RWPE2 (cell line): ENCODE results near the gene ITPKB.

Source experiments
- ATAC-seq: fragments of 200-7000 bp; cut with Tn5 transposase; 3 replicates; pipeline ENCODE4 v1.9.1; 2021; ENCODE audit warnings: low read depth
- DNase-seq: peaks from one replicate; pipeline ENCODE4 v3.0.0-alpha.2; 2020; ENCODE audit warnings: low spot score
- H3K27ac ChIP-seq: fragments of 450-650 bp; 2 replicates; pipeline ENCODE4 v1.5.1; 2017; ENCODE audit warnings: mild to moderate bottlenecking; ENCODE audit not compliant: poor library complexity, severe bottlenecking
- H3K27me3 ChIP-seq: fragments of 250-450 bp; sonication (Bioruptor Pico); 2 replicates; pipeline ENCODE4 v1.5.1; 2021; ENCODE audit warnings: mild to moderate bottlenecking, moderate library complexity; ENCODE audit not compliant: insufficient read depth, poor library complexity, severe bottlenecking
- H3K36me3 ChIP-seq: fragments of 250-450 bp; sonication (Bioruptor Pico); 2 replicates; pipeline ENCODE4 v1.5.1; 2020; ENCODE audit warnings: low read depth, mild to moderate bottlenecking, moderate library complexity
- H3K4me1 ChIP-seq: fragments of 250-450 bp; sonication (Bioruptor Pico); 2 replicates; pipeline ENCODE4 v1.5.1; 2021; ENCODE audit warnings: mild to moderate bottlenecking, moderate library complexity; ENCODE audit not compliant: insufficient read depth, poor library complexity, severe bottlenecking
- H3K4me3 ChIP-seq: fragments of 250-450 bp; sonication (Bioruptor Pico); 2 replicates; pipeline ENCODE4 v1.5.1; 2021; ENCODE audit warnings: mild to moderate bottlenecking, moderate library complexity; ENCODE audit not compliant: severe bottlenecking
- H3K9me3 ChIP-seq: fragments of 250-450 bp; sonication (Bioruptor Pico); 2 replicates; pipeline ENCODE4 v1.5.1; 2021; ENCODE audit warnings: mild to moderate bottlenecking, moderate library complexity; ENCODE audit not compliant: severe bottlenecking
- TF ChIP-seq, protein P1 (sequence below): fragments of 450-650 bp; IDR thresholded peaks from one replicate; pipeline ENCODE4 v1.5.1; 2017; ENCODE audit warnings: mild to moderate bottlenecking, moderate library complexity; ENCODE audit not compliant: poor library complexity, severe bottlenecking

Gene ITPKB

DNA sequence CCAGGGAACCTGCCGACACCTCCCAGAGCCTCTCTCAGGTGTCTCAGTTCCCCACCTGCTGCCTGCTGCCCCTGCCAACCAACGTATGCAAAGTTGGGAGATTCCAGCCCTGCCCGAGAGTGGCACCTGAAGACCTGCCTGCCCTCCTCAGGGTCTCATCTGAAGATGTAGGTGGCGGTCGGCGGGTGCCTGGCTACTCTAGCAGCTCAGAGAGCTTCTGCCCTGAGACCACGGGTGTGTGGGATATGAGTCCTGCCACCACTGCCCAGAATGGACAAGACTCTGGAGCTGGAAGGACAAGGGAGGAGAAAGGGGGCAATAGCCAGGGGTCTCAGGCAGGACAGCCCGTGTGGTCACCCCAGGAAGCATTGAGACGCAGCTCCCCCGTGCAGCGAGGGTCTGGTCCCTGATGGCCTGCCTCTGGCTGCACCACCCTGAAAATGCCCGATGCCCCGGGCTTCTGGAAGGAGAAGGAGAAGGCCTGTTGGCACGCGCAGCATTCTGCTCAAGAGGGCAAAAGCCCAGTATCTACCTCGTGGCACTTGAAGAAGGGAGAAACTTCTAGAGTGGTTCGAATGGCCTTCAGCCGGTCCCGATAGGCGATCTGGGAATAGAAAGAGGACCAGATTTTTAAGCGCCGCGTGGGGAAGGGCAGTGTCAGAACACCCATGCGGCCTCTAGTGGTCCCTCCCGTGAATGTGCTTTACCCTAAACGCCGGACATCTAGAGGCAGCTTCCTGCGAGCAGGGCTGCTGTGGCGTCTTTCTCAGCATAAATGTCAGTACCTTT lies 101.7 kb downstream of the ITPKB start:
- TF ChIP-seq, protein P1, sequence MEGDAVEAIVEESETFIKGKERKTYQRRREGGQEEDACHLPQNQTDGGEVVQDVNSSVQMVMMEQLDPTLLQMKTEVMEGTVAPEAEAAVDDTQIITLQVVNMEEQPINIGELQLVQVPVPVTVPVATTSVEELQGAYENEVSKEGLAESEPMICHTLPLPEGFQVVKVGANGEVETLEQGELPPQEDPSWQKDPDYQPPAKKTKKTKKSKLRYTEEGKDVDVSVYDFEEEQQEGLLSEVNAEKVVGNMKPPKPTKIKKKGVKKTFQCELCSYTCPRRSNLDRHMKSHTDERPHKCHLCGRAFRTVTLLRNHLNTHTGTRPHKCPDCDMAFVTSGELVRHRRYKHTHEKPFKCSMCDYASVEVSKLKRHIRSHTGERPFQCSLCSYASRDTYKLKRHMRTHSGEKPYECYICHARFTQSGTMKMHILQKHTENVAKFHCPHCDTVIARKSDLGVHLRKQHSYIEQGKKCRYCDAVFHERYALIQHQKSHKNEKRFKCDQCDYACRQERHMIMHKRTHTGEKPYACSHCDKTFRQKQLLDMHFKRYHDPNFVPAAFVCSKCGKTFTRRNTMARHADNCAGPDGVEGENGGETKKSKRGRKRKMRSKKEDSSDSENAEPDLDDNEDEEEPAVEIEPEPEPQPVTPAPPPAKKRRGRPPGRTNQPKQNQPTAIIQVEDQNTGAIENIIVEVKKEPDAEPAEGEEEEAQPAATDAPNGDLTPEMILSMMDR, result no peak
- Histone ChIP-seq H3K27me3 (no peaks in the 10 kb centered on the region), H3K9me3 (no peaks in the 10 kb centered on the region), H3K27ac (no peak overlapping the region), H3K4me1 (no peaks in the 10 kb centered on the region), H3K4me3 (no peak overlapping the region), H3K36me3 (no peaks in the 10 kb centered on the region)
- DNase-seq, result no peak
- no peak for ATAC-seq

DNA sequence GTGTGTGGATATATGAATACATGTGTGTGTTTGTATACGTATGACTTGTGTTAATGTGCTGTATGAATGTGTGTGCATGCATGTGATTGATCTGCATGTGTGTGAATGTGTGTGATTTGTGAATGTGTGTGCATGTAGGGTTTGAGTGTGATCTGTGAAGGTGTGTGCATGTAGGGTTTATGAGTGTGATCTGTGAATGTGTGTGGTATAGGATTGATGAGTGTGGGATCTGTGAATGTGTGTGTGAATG lies 102.3 kb downstream of the ITPKB start:
- DNase-seq (no peak), ATAC-seq (no peak)
- Histone ChIP-seq H3K4me1 (no peaks in the 10 kb centered on the region), H3K27ac (no peak overlapping the region), H3K27me3 (no peaks in the 10 kb centered on the region), H3K4me3 (no peak overlapping the region), H3K36me3 (no peaks in the 10 kb centered on the region), H3K9me3 (no peaks in the 10 kb centered on the region)
- TF ChIP-seq, protein P1, result no peak

DNA sequence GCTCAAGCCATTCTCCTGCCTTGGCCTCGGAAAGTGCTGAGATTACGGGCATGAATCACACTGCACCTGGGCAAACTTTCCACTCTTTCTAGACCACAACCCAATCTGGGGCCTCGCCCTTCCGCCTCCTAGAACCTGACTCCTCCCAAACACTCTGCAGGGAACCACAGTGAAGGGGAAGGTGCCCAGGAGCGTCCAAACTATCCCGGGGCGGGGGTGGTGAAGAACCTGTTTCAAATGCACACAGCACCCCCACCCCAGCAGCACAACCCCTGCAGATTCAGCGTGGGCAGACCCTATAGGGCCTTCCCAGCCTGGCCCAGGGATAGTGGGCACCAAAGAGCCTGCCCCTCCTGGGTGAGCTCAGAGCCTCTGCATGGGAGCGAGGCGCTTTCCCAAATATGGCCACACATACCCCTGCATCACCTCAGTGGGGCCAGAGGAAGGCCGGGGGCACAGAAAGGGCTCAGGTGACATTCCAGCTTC lies 103.6 kb downstream of the ITPKB start:
- TF ChIP-seq, protein P1, result no peak
- peak; percentile 38; the same call in 1 of the 3 replicates for ATAC-seq
- H3K27me3 ChIP-seq, result no peaks in the 10 kb centered on the region
- H3K36me3 ChIP-seq, result no peaks in the 10 kb centered on the region
- no peaks in the 10 kb centered on the region for H3K9me3 ChIP-seq
- no peak overlapping the region for H3K4me3 ChIP-seq
- H3K27ac ChIP-seq, result no peak overlapping the region
- DNase-seq, result no peak
- no peaks in the 10 kb centered on the region for H3K4me1 ChIP-seq

DNA sequence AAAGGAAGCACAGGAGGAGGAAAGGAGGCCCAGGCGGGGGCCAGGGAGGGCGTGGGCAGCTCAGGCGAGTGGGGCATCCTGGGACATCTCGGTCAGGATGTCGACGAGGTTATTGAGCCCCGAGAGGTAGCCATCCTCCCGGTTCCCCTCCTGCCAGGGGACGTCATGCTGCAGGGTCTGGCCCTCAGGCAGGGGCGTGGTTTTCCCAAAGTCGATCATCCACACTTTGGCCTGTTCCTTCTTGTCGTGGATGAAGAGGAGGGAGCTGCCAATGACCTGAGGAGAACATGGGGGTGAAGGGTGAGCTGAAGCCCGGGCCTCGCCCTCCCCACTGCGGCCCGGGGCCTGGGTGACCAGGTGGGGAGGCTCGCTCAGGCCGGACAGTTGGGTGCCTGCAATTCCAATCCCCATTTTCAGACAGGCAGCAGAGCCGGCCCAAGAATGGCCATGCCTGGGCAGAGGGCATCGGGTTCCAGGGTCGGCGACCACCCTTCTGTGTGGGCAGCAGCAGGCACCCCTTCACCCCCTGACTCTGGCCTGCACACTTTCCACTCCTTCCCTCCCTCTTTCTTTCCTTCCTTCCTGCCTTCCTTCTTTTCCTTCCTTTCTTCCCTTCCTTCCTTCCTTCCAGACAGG lies 104.4 kb downstream of the ITPKB start:
- Histone ChIP-seq H3K27ac (no peak overlapping the region), H3K4me3 (no peak overlapping the region), H3K27me3 (no peaks in the 10 kb centered on the region), H3K36me3 (no peaks in the 10 kb centered on the region), H3K9me3 (no peaks in the 10 kb centered on the region), H3K4me1 (no peaks in the 10 kb centered on the region)
- ATAC-seq (no peak), DNase-seq (no peak)
- TF ChIP-seq, protein P1, result no peak

DNA sequence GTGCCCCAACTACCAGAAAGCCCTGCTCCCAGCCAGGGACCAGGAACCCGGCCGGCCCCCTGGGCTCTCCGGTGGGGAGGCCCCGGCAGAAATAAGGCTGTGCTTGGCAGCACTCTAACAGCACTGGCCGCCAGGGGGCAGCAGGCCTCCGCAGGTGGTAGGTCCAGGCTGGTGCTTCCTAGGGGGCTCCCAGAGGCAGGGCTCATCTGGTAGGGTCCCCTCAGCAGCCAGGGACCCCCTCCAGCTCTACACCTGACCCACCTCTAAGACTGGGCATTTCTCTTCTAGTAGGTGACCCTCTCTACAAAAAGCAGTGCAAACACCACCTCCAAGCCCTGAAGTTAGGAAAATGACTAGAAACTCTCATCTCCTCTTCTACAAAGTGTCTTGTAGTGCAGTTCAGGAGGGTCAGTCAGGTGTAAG lies 104.9 kb downstream of the ITPKB start:
- Histone ChIP-seq H3K4me1 (no peaks in the 10 kb centered on the region), H3K27me3 (no peaks in the 10 kb centered on the region), H3K27ac (no peak overlapping the region), H3K4me3 (no peak overlapping the region), H3K9me3 (no peaks in the 10 kb centered on the region), H3K36me3 (no peaks in the 10 kb centered on the region)
- ATAC-seq (peak; percentile 63; the same call in 2 of the 3 replicates), DNase-seq (no peak)
- TF ChIP-seq, protein P1, result peak; percentile 80
